Gastrocnemius medialis (tissue), 4 donors: Measurements from ENCODE around the gene CC2D2B.

Source experiments
- POLR2A ChIP-seq, 2 donors: fragments of 450-650 bp; IDR thresholded peaks; one replicate each; pipeline ENCODE4 v1.6.1; 2017; ENCODE audit warnings: antibody characterized with exemption in 2 of 2, mild to moderate bottlenecking in 2 of 2, moderate library complexity in 2 of 2
- TF ChIP-seq, protein P1 (sequence below), 5 experiments: fragments of 450-650 bp in 3 of 5; fragments of 200-600 bp in 2 of 5; sonication (generic) in 2 of 5; IDR thresholded peaks in 4 of 5; conservative IDR thresholded peaks in 1 of 5; 1 replicate in 4 of 5; 2 replicates in 1 of 5; pipeline ENCODE4 v1.5.1; 2016 to 2019; ENCODE audit warnings: antibody characterized with exemption in 5 of 5, mild to moderate bottlenecking in 3 of 5, moderate library complexity in 3 of 5

DNA sequence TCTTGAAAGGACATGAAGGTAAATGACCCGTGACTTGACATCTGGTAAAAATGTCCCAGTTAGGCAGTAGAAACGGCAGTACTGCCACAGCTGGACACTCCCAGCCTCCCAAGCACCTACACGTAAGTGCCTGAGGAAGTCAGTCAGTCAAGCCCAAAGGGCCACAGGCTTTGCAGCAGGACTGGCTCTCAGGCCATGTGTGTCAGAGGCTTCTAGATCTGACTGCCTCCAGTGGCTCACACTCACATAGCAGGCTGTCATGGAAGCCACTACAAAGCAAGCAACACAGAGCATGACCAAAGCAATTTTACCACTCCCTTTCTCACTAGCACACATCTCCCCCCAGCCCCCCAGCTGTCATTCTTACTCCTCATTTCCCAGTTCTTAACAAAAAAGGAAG is 117.8 kb downstream of the CC2D2B start:
- TF ChIP-seq POLR2A (IDR thresholded peaks at IDR 0.05), result no peak
- TF ChIP-seq, protein P1, sequence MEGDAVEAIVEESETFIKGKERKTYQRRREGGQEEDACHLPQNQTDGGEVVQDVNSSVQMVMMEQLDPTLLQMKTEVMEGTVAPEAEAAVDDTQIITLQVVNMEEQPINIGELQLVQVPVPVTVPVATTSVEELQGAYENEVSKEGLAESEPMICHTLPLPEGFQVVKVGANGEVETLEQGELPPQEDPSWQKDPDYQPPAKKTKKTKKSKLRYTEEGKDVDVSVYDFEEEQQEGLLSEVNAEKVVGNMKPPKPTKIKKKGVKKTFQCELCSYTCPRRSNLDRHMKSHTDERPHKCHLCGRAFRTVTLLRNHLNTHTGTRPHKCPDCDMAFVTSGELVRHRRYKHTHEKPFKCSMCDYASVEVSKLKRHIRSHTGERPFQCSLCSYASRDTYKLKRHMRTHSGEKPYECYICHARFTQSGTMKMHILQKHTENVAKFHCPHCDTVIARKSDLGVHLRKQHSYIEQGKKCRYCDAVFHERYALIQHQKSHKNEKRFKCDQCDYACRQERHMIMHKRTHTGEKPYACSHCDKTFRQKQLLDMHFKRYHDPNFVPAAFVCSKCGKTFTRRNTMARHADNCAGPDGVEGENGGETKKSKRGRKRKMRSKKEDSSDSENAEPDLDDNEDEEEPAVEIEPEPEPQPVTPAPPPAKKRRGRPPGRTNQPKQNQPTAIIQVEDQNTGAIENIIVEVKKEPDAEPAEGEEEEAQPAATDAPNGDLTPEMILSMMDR (IDR thresholded peaks at IDR 0.05 in 4 of 5, conservative IDR thresholded peaks at IDR 0.05 in 1 of 5), result no peak
